GM06990 (cell line): ENCODE measurements around the gene CCDC182.

ENCODE experiments used
- DNase-seq: peaks from one replicate; pipeline ENCODE4 v3.0.0-alpha.2; 2011; ENCODE audit not compliant: insufficient read length; ENCODE audit errors: extremely low read depth
- H3K27me3 ChIP-seq: replicated peaks from 2 replicates; pipeline ENCODE4 v1.6.0; 2011; ENCODE audit warnings: low read length; ENCODE audit not compliant: control insufficient read depth, insufficient read depth
- H3K36me3 ChIP-seq: 2 replicates; pipeline ENCODE4 v1.5.1; 2011; ENCODE audit warnings: low read length; ENCODE audit not compliant: control insufficient read depth, insufficient read depth
- H3K4me3 ChIP-seq: replicated peaks from 2 replicates; pipeline ENCODE4 v1.5.1; 2011; ENCODE audit warnings: low read depth, mild to moderate bottlenecking, control low read depth, low read length
- CTCF ChIP-seq: IDR thresholded peaks from 2 replicates; pipeline ENCODE4 v1.5.1; 2011; ENCODE audit warnings: low read length, control low read depth, mild to moderate bottlenecking, inconsistent platforms; ENCODE audit not compliant: insufficient read depth, poor library complexity, severe bottlenecking

CCDC182 gene

GRCh38 chr17:57756951-57757350 is 11.9 kb upstream of the CCDC182 start:
- H3K36me3 ChIP-seq = no peaks in the 10 kb centered on the region
- no peak for DNase-seq
- H3K27me3 ChIP-seq = peaks cover 2% of the 10 kb centered on the region; the same call in 1 of the 2 replicates
- no peak for TF ChIP-seq CTCF
- H3K4me3 ChIP-seq = no peak overlapping the region

- Histone ChIP-seq H3K27me3 (peaks cover 2% of the 10 kb centered on the region; the same call in 1 of the 2 replicates), H3K36me3 (no peaks in the 10 kb centered on the region), H3K4me3 (no peak overlapping the region)
- no peak for TF ChIP-seq CTCF
- DNase-seq = no peak
These were observed 10.5 kb upstream of the CCDC182 start for GRCh38 chr17:57755480-57756070.

- H3K27me3 ChIP-seq = peaks cover 2% of the 10 kb centered on the region; the same call in 1 of the 2 replicates
- TF ChIP-seq CTCF = no peak
- no peak overlapping the region for H3K4me3 ChIP-seq
- H3K36me3 ChIP-seq = no peaks in the 10 kb centered on the region
- no peak for DNase-seq
These were observed 7.2 kb upstream of the CCDC182 start for GRCh38 chr17:57752031-57752905.

- Histone ChIP-seq H3K27me3 (peaks cover 2% of the 10 kb centered on the region; the same call in 1 of the 2 replicates), H3K36me3 (no peaks in the 10 kb centered on the region), H3K4me3 (no peak overlapping the region)
- TF ChIP-seq CTCF = no peak
- no peak for DNase-seq
These were observed 6.4 kb upstream of the CCDC182 start for GRCh38 chr17:57751348-57751971.

GRCh38 chr17:57750895-57751294 is 5.8 kb upstream of the CCDC182 start:
- Histone ChIP-seq H3K4me3 (no peak overlapping the region), H3K36me3 (no peaks in the 10 kb centered on the region), H3K27me3 (no peaks in the 10 kb centered on the region; the same call in 1 of the 2 replicates)
- DNase-seq = no peak
- TF ChIP-seq CTCF = no peak
